ENCODE data around the gene UFL1. TPM values are rescaled to one million over a fixed set of nuclear protein-coding genes. Genes with fewer than 3 reads are reported as not detected.
A peak's percentile ranks its signal among the peaks of the same experiment; 100 is the strongest.

UFL1 gene
- total and polyA plus RNA-seq, 2 of the 4 experiments (the other 2 are of a cell fraction), result 8.2 to 19.2 TPM

GRCh38 chr6:96562886-96563285 is 41.3 kb downstream of the UFL1 start, which contains the start of gene FHL5:
Gene FHL5, plus strand, starts transcription at chr6:96563128. Its CDS starts 40,486 bp downstream, at chr6:96603614.
- TF ChIP-seq BHLHE40 (IDR thresholded peaks at IDR 0.05; ENCODE audit: low read depth, low read length) (no peak), POLR2A (IDR thresholded peaks at IDR 0.05; ENCODE audit: low read depth, low read length) (no peak), SMC3 (IDR thresholded peaks at IDR 0.05; ENCODE audit: low read depth, low read length) (no peak), RAD21 (IDR thresholded peaks at IDR 0.05; ENCODE audit: low read length) (no peak), NFE2L2 (IDR thresholded peaks at IDR 0.05; ENCODE audit: low read depth, low read length) (no peak), RCOR1 (IDR thresholded peaks at IDR 0.05; ENCODE audit: insufficient replicate concordance, low read length) (no peak), CHD1 (IDR thresholded peaks at IDR 0.05; ENCODE audit: low read depth, low read length) (no peak), ELK1 (IDR thresholded peaks at IDR 0.05; ENCODE audit: borderline replicate concordance, low read depth, low read length) (no peak), MAZ (IDR thresholded peaks at IDR 0.05; ENCODE audit: borderline replicate concordance, low read depth, low read length) (no peak), MAFK (IDR thresholded peaks at IDR 0.05; ENCODE audit: low read depth, low read length) (no peak), FOS (IDR thresholded peaks at IDR 0.05; ENCODE audit: low read depth, low read length) (no peak)
- H3K9me1 ChIP-seq (ENCODE audit: insufficient read depth, low read length), result no peaks in the 10 kb centered on the region

More at GRCh38 chr6:96562886-96563285, 41.3 kb downstream of the UFL1 start, which contains the start of gene FHL5:
- Histone ChIP-seq H3K4me3 (ENCODE audit: insufficient read depth, low read depth, low read length) (no peak within 1 kb of the TSS), H2BK120ac (ENCODE audit: low read depth, low read length) (no peak within 1 kb of the TSS), H2BK20ac (ENCODE audit: low read depth, low read length) (no peak within 1 kb of the TSS), H3K4me1 (ENCODE audit: control insufficient read depth, insufficient read depth, low read length) (no peaks in the 10 kb centered on the region), H3K56ac (ENCODE audit: extremely low read depth, insufficient read depth, low read length) (no peak within 1 kb of the TSS), H2AK5ac (ENCODE audit: low read depth, low read length) (no peak within 1 kb of the TSS), H4K5ac (ENCODE audit: low read depth, low read length) (no peak within 1 kb of the TSS), H3K14ac (replicated peaks; ENCODE audit: low read depth, low read length) (no peak within 1 kb of the TSS), H2AK9ac (replicated peaks; ENCODE audit: low read depth, low read length, poor library complexity) (no peak within 1 kb of the TSS), H4K20me1 (ENCODE audit: insufficient read depth, low read length) (no peaks in the 10 kb centered on the region), H3K27ac (ENCODE audit: insufficient read depth, low read length) (no peak within 1 kb of the TSS), H3K4me2 (ENCODE audit: low read depth, low read length) (peak within 1 kb of the TSS; percentile 44; the same call in 1 of the 2 replicates), H4K8ac (ENCODE audit: low read depth in 2 of 2, low read length in 2 of 2) (no peak within 1 kb of the TSS), H3K79me1 (ENCODE audit: low read depth in 1 of 2, low read length in 2 of 2) (no peaks in the 10 kb centered on the region), H3K4ac (ENCODE audit: low read depth, low read length) (no peak within 1 kb of the TSS), H4K91ac (ENCODE audit: insufficient read depth, low read depth, low read length) (no peak within 1 kb of the TSS), H3K27me3 (ENCODE audit: control insufficient read depth, insufficient read depth, low read length) (no peaks in the 10 kb centered on the region), H3K23ac (ENCODE audit: low read depth, low read length) (no peak within 1 kb of the TSS), H3K9ac (ENCODE audit: low read depth, low read length) (no peak within 1 kb of the TSS), H3K9me3 (ENCODE audit: control insufficient read depth, insufficient read depth, low read length) (no peaks in the 10 kb centered on the region), H2BK15ac (ENCODE audit: low read depth, low read length) (no peak within 1 kb of the TSS), H2BK5ac (ENCODE audit: low read depth, low read length, poor library complexity, severe bottlenecking) (no peak within 1 kb of the TSS), H2AFZ (replicated peaks; ENCODE audit: low read length, poor library complexity) (no peak within 1 kb of the TSS), H3K18ac (ENCODE audit: low read depth, low read length) (no peak within 1 kb of the TSS), H3K36me3 (ENCODE audit: control insufficient read depth, insufficient read depth, low read length) (no peaks in the 10 kb centered on the region)
- DNase-seq (no peak), ATAC-seq (ENCODE audit: low read depth) (no peak)
- WGBS, 2 experiments (ENCODE audit: extremely low coverage in 2 of 2, insufficient read length in 1 of 2), result no CpG with 5 or more reads among the region's 3 CpGs
- dilution Hi-C loops (cut with HindIII; ENCODE audit: low sequenced_read_pairs, unreplicated experiment), result no loop called here
- ChIA-PET POLR2A (ENCODE audit: unreplicated experiment) (no interaction called here), CTCF (interaction anchor here (0.9 kb wide), 1 partner anchor 280 kb away, joined by 3 read pairs; no protein-coding TSS in a partner anchor)
- intact Hi-C loops (cut with micrococcal nuclease), result no loop called here
- BruUV-seq (replicated peaks), result no TSS peak
- in situ Hi-C loops (cut with MboI; ENCODE audit: low sequenced_read_pairs), result no loop called here

Data from IMR-90 (cell line).